H1 (cell line): ENCODE data around the gene PATJ. TPM values are rescaled to one million over a fixed set of nuclear protein-coding genes. Genes with fewer than 3 reads are reported as not detected.

Source experiments
- SIX5 ChIP-seq: IDR thresholded peaks from 2 replicates; pipeline ENCODE4 v1.6.1; 2011; ENCODE audit warnings: mild to moderate bottlenecking, low read depth, low read length
- SP1 ChIP-seq: IDR thresholded peaks from 2 replicates; pipeline ENCODE4 v1.6.1; 2011; ENCODE audit warnings: low read depth, low read length
- TCF12 ChIP-seq: IDR thresholded peaks from 2 replicates; pipeline ENCODE4 v1.6.1; 2011; ENCODE audit warnings: low read depth, mild to moderate bottlenecking, low read length
- polyA plus RNA-seq, 7 experiments: library from polyadenylated mRNA; depleted of rRNA in 3 of 7; stranded (reverse) in 5 of 7; unstranded in 2 of 7; fragments of >200 nt in 5 of 7; fragments of 200-250 nt in 2 of 7; gene quantifications; 1 replicate in 5 of 7; 2 replicates in 1 of 7; 4 replicates in 1 of 7; pipeline versions ENCODE4 v1.2.1 to v1.2.3, GENCODE V29; 2011 to 2013; ENCODE audit warnings: missing spikeins in 2 of 7, mixed read lengths in 2 of 7
- total RNA-seq: library from RNA; stranded (reverse); fragmentation: NEBNext Ultra II Directional; extraction: Animal tissue kit (Norgen Biotek cat#: 25700); gene quantifications from 2 replicates; pipeline ENCODE4 v1.2.1, GENCODE V29; 2021

The PATJ gene
- total and polyA plus RNA-seq, 2 of the 8 experiments (the other 6 are each of a cell fraction or from before 2014, with no cell fraction given) = 8.2 to 55.6 TPM

GRCh38 chr1:61852670-61853015, 110.4 kb downstream of the PATJ start (continued):
- no peak for TF ChIP-seq SIX5
- TF ChIP-seq TCF12 = no peak
- TF ChIP-seq SP1 = no peak
